LNCAP (cell line): ENCODE data around the gene PRKG1.

Source experiments
- TF ChIP-seq, protein P1 (sequence below): fragments of 450-650 bp; IDR thresholded peaks from 2 replicates; pipeline ENCODE4 v1.5.1; 2017; ENCODE audit warnings: mild to moderate bottlenecking

PRKG1 gene

DNA sequence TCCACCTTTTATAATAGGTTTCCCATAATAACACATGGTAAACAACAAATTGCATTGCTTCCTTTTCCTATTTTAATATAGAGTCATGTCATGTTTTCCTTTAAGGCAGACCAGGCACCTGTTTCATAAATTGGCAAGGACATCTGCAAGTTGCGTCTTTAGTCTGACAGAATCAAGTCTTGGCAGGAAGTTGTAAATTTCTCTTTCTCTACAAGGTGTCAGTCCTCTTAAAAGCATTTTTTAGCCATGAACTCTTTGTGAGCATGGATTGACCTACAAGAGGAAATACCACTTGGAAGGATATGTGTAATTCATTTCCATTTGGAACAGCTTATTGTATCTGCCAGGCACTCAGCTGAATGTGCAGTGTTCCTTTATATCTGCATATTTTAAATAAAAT, 176.8 kb downstream of the PRKG1 start:
- TF ChIP-seq, protein P1, sequence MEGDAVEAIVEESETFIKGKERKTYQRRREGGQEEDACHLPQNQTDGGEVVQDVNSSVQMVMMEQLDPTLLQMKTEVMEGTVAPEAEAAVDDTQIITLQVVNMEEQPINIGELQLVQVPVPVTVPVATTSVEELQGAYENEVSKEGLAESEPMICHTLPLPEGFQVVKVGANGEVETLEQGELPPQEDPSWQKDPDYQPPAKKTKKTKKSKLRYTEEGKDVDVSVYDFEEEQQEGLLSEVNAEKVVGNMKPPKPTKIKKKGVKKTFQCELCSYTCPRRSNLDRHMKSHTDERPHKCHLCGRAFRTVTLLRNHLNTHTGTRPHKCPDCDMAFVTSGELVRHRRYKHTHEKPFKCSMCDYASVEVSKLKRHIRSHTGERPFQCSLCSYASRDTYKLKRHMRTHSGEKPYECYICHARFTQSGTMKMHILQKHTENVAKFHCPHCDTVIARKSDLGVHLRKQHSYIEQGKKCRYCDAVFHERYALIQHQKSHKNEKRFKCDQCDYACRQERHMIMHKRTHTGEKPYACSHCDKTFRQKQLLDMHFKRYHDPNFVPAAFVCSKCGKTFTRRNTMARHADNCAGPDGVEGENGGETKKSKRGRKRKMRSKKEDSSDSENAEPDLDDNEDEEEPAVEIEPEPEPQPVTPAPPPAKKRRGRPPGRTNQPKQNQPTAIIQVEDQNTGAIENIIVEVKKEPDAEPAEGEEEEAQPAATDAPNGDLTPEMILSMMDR: no peak

DNA sequence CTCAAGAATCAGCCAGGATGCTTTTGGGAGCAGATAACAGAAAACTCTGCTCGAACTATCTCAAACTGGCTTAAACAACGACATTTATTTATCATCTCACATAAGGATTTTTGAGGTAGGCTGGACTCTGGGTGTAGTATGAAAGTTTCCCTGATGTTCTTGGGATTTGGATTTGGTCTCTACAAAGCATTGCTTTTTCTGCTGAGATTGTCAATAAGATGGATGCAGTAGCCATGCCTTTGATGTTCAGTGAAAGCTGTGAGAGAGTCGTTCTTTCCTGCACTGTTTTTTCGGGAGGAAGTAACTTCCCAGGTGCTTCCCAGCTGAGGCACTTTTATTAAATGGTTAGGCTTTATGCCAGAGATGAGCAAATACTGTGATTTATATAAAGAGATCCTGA, 181.1 kb downstream of the PRKG1 start:
- TF ChIP-seq, protein P1: no peak

DNA sequence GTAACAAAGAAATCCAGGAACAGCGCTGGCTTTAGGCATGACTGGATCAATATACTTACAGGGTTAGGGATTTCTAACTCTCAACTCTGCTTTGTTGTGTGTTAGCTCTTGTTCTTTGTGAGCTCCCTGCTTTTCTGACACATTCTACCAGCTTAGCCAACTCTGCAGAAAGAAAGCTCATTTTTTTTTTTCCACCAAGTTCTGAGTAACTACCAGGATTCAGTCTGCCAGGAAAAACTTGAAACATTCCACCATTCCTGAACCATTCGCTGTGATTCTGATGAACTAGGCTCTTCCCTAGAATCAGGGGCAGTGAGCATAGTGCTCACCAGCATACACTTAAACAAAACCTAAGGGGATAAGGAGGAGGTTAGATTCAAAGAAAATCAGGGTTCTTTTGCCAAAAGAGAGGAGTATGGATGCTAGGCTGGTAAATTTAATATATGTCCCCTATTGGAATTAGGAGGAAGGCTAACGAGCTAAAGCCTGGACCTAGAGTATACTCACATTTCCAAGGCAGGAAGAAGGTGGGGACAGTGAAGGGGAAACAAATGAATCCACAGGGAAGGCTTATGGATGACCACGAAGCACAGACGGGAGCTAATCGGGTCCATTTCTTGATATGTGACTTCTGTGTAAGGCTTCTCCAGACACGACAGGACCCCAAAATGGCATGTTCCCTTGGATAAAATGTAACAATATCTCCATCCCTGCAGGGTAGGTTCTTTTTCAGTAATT, 183.4 kb downstream of the PRKG1 start:
- TF ChIP-seq, protein P1: no peak

DNA sequence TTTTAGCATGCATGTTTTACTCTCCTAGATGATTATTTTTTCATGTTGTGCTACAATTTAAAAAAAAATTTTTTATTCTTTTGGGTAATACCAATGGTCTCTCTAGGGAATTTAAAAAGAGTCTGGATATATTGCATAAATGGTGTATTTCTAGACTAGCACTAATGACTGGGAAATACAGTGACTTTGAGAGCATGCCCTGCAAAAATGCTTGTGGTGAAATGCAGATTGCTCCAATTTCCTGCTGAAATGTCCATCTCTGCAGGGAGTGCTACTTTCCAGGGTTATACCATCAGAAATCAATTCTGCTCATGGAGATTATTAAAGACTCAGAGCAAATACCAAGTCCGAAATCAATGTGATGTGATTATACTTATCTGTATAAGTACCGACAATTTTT, 186.1 kb downstream of the PRKG1 start:
- TF ChIP-seq, protein P1: no peak

DNA sequence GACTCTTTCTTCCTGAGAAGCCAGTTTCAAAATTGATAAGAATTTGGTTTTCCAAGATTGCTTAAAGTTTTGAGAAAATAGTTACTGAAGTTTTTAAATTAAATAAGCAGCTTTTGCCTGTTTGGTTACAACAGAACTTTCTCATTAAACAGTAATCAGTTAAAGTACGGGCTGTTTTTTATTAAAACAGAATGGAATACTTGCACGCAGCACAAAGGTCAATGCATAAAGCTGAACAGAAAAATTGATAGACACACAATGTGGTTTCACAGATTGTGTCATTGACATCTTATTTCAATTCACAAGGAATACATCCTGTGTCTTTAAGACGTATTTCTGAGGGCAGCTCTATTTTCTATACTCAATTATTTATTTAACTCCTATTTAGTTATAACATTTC, 192.2 kb downstream of the PRKG1 start:
- TF ChIP-seq, protein P1: no peak

DNA sequence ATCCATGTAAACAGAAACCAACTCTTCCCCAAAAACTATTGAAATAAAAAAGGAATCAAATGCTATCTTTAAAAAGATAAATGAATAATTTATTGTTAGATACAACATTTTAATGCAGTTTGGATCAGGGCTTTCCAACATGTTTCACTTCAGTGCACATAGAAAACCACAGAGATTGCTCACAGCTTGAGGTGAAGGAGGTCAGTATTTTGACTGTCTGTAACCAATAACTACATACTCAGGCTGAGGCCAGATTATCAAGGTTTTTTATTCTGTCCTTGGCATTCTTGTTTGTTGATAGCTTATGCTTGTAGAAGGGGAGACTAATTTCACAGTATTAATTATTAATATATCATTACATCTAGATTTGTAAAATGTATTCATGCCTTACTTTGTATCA, 195.5 kb downstream of the PRKG1 start:
- TF ChIP-seq, protein P1: no peak

DNA sequence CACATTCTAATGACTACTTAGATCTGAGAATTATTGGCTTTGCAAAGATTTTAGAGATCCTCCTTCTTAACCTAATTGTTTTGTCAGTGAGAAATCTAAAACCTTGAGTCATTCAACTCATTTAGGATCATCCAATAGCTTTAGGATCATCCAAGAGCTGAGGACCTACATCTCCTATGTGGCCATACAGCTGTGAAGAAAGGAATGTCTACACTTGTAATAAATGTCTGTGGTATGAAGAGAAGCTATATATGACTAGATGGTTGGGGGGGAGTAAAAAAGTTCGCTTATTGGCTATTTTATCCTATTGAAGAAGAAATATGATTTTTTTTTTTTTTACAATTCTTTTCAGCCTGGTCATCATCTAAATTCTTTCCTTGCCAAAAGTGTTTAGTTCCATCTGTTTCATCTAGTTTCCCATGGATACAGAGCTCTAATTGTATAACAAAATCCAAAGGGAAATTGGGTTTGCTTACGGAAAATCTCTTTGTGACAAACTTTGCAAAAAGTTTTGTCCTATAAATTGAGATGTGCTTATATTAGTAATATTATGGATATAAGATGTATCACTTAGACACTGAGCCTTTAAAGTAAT, 196.7 kb downstream of the PRKG1 start:
- TF ChIP-seq, protein P1: no peak
